ENCODE measurements around the gene TRIOBP.

The TRIOBP gene

GRCh38 chr22:37768273-37768672, 71.4 kb downstream of the TRIOBP start:
- H3K36me3 ChIP-seq (ENCODE audit: insufficient read depth, low read length): no peaks in the 10 kb centered on the region
- H3K27ac ChIP-seq (ENCODE audit: low read depth, low read length): no peak overlapping the region
- no peak overlapping the region for H2AFZ ChIP-seq (ENCODE audit: low read length, unreplicated experiment)
- H3K4me3 ChIP-seq (ENCODE audit: low read depth, low read length): no peak overlapping the region
- H3K4me1 ChIP-seq (ENCODE audit: control insufficient read depth, insufficient read depth, low read length, unreplicated experiment): no peaks in the 10 kb centered on the region
- H3K27me3 ChIP-seq (ENCODE audit: insufficient read depth, low read length): no peaks in the 10 kb centered on the region
- no peaks in the 10 kb centered on the region for H3K79me2 ChIP-seq (ENCODE audit: control insufficient read depth, insufficient read depth, low read length, unreplicated experiment)

GRCh38 chr22:37769056-37769455, 72.2 kb downstream of the TRIOBP start:
- Histone ChIP-seq H3K27me3 (ENCODE audit: insufficient read depth, low read length) (no peaks in the 10 kb centered on the region), H3K79me2 (ENCODE audit: control insufficient read depth, insufficient read depth, low read length, unreplicated experiment) (no peaks in the 10 kb centered on the region), H2AFZ (ENCODE audit: low read length, unreplicated experiment) (no peak overlapping the region), H3K36me3 (ENCODE audit: insufficient read depth, low read length) (no peaks in the 10 kb centered on the region), H3K4me3 (ENCODE audit: low read depth, low read length) (no peak overlapping the region), H3K27ac (ENCODE audit: low read depth, low read length) (no peak overlapping the region), H3K4me1 (ENCODE audit: control insufficient read depth, insufficient read depth, low read length, unreplicated experiment) (no peaks in the 10 kb centered on the region)

GRCh38 chr22:37771081-37771480, 74.2 kb downstream of the TRIOBP start:
- Histone ChIP-seq H3K27ac (ENCODE audit: low read depth, low read length) (no peak overlapping the region), H3K36me3 (ENCODE audit: insufficient read depth, low read length) (no peaks in the 10 kb centered on the region), H2AFZ (ENCODE audit: low read length, unreplicated experiment) (no peak overlapping the region), H3K27me3 (ENCODE audit: insufficient read depth, low read length) (no peaks in the 10 kb centered on the region), H3K4me1 (ENCODE audit: control insufficient read depth, insufficient read depth, low read length, unreplicated experiment) (peaks cover 7% of the 10 kb centered on the region), H3K4me3 (ENCODE audit: low read depth, low read length) (no peak overlapping the region), H3K79me2 (ENCODE audit: control insufficient read depth, insufficient read depth, low read length, unreplicated experiment) (no peaks in the 10 kb centered on the region)

- Histone ChIP-seq H3K27me3 (ENCODE audit: insufficient read depth, low read length) (no peaks in the 10 kb centered on the region), H3K79me2 (ENCODE audit: control insufficient read depth, insufficient read depth, low read length, unreplicated experiment) (no peaks in the 10 kb centered on the region), H2AFZ (ENCODE audit: low read length, unreplicated experiment) (no peak overlapping the region), H3K27ac (ENCODE audit: low read depth, low read length) (no peak overlapping the region), H3K4me3 (ENCODE audit: low read depth, low read length) (no peak overlapping the region), H3K36me3 (ENCODE audit: insufficient read depth, low read length) (no peaks in the 10 kb centered on the region), H3K4me1 (ENCODE audit: control insufficient read depth, insufficient read depth, low read length, unreplicated experiment) (peaks cover 15% of the 10 kb centered on the region)
Observed at GRCh38 chr22:37771702-37772427, 75.0 kb downstream of the TRIOBP start.

DNA sequence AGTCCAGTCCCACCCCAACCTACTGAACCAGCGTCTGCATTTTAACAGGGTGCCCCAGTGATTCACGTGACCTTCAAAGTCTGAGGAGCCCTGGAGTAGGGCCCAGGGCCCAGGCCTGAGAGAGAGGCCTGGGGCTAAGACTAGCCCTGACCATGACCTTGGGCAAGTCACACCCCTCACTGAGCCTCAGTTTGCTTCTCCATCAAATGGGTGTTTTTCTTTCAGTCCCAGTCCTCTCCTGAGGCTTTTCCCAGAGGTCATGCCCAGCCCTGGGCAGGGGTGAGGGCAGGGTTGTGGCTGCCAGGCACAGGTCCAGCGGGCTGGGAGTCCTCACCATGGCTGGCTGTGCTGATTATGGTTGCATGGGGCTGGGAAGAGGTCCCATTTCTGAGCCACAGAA, 77.9 kb downstream of the TRIOBP start:
- no peaks in the 10 kb centered on the region for H3K36me3 ChIP-seq (ENCODE audit: insufficient read depth, low read length)
- H3K27me3 ChIP-seq (ENCODE audit: insufficient read depth, low read length): no peaks in the 10 kb centered on the region
- no peak overlapping the region for H2AFZ ChIP-seq (ENCODE audit: low read length, unreplicated experiment)
- H3K27ac ChIP-seq (ENCODE audit: low read depth, low read length): peak overlapping the region; percentile 96; the same call in 1 of the 2 replicates
- no peaks in the 10 kb centered on the region for H3K79me2 ChIP-seq (ENCODE audit: control insufficient read depth, insufficient read depth, low read length, unreplicated experiment)
- no peak overlapping the region for H3K4me3 ChIP-seq (ENCODE audit: low read depth, low read length)
- peaks cover 22% of the 10 kb centered on the region for H3K4me1 ChIP-seq (ENCODE audit: control insufficient read depth, insufficient read depth, low read length, unreplicated experiment)

- Histone ChIP-seq H3K4me1 (ENCODE audit: control insufficient read depth, insufficient read depth, low read length, unreplicated experiment) (peaks cover 22% of the 10 kb centered on the region), H3K79me2 (ENCODE audit: control insufficient read depth, insufficient read depth, low read length, unreplicated experiment) (no peaks in the 10 kb centered on the region), H3K27me3 (ENCODE audit: insufficient read depth, low read length) (no peaks in the 10 kb centered on the region), H2AFZ (ENCODE audit: low read length, unreplicated experiment) (no peak overlapping the region), H3K36me3 (ENCODE audit: insufficient read depth, low read length) (no peaks in the 10 kb centered on the region), H3K27ac (ENCODE audit: low read depth, low read length) (peak overlapping the region; percentile 96), H3K4me3 (ENCODE audit: low read depth, low read length) (no peak overlapping the region)
Observed at GRCh38 chr22:37775785-37776638, 79.2 kb downstream of the TRIOBP start.

- Histone ChIP-seq H3K4me1 (ENCODE audit: control insufficient read depth, insufficient read depth, low read length, unreplicated experiment) (peaks cover 22% of the 10 kb centered on the region), H3K4me3 (ENCODE audit: low read depth, low read length) (no peak overlapping the region), H3K36me3 (ENCODE audit: insufficient read depth, low read length) (no peaks in the 10 kb centered on the region), H3K27ac (ENCODE audit: low read depth, low read length) (peak overlapping the region; percentile 96), H2AFZ (ENCODE audit: low read length, unreplicated experiment) (no peak overlapping the region), H3K79me2 (ENCODE audit: control insufficient read depth, insufficient read depth, low read length, unreplicated experiment) (no peaks in the 10 kb centered on the region), H3K27me3 (ENCODE audit: insufficient read depth, low read length) (no peaks in the 10 kb centered on the region)
Observed at GRCh38 chr22:37776639-37777005, 79.8 kb downstream of the TRIOBP start.

DNA sequence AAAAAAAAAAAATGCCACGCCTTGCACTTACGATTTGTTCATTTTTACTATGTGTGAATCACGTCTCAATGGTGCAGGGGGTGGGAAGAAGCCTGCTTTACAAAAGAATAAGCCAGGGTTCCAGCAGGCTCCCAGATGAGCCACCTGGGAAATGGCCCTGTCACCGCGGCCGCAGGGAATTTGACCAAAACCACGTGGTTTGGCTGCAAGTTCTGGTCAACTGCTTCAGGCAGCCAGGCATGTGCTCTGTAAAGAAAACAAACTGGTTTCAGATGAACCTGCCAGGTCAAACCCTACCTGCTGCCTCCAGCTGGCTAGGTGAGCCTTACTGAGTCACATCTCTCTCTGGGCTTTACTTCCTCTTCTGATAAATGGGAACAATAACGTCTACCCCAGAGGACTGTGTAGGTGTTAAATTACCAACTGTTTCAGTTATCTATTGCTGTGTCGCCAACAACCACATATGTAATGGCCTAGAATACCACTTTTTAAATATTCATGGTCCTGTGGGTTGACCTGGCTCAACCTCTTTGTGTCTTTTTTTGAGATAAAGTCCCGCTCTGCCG, 80.4 kb downstream of the TRIOBP start:
- no peaks in the 10 kb centered on the region for H3K36me3 ChIP-seq (ENCODE audit: insufficient read depth, low read length)
- no peaks in the 10 kb centered on the region for H3K27me3 ChIP-seq (ENCODE audit: insufficient read depth, low read length)
- H3K79me2 ChIP-seq (ENCODE audit: control insufficient read depth, insufficient read depth, low read length, unreplicated experiment): no peaks in the 10 kb centered on the region
- H2AFZ ChIP-seq (ENCODE audit: low read length, unreplicated experiment): no peak overlapping the region
- peaks cover 27% of the 10 kb centered on the region for H3K4me1 ChIP-seq (ENCODE audit: control insufficient read depth, insufficient read depth, low read length, unreplicated experiment)
- peak overlapping the region; percentile 96 for H3K27ac ChIP-seq (ENCODE audit: low read depth, low read length)
- no peak overlapping the region for H3K4me3 ChIP-seq (ENCODE audit: low read depth, low read length)

DNA sequence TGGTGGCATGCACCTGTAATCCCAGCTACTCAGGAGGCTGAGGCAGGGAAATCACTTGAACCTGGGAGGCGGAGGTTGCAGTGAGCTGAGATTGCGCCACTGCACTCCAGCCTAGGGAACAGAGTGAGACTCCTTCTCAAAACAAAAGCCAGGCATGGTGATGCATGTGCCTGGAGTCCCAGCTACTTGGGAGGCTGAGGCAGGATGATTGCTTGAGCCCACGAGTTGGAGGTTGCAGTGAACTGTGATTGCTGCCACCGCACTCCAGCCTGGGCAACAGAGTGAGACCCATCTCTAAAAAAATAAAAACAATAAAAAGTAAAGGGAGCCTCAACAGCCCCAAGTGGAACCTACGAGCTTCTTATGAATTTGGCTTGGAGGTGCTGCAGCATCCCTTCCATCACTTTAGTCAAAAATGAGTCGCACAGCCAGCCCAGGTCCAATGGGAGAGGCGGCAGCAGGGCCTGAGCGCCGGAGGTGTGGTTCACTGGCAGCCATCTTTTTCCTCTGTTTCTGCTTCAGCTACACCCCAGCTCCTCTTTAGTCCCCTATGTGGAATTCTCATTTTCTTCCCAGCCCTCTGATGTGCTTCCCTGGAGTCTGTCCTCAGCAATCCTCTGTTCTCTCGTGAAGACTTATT, 81.6 kb downstream of the TRIOBP start:
- Histone ChIP-seq H3K36me3 (ENCODE audit: insufficient read depth, low read length) (no peaks in the 10 kb centered on the region), H3K79me2 (ENCODE audit: control insufficient read depth, insufficient read depth, low read length, unreplicated experiment) (no peaks in the 10 kb centered on the region), H2AFZ (ENCODE audit: low read length, unreplicated experiment) (no peak overlapping the region), H3K27me3 (ENCODE audit: insufficient read depth, low read length) (no peaks in the 10 kb centered on the region), H3K4me3 (ENCODE audit: low read depth, low read length) (no peak overlapping the region), H3K27ac (ENCODE audit: low read depth, low read length) (no peak overlapping the region), H3K4me1 (ENCODE audit: control insufficient read depth, insufficient read depth, low read length, unreplicated experiment) (peaks cover 31% of the 10 kb centered on the region)

GRCh38 chr22:37781434-37782059, 84.7 kb downstream of the TRIOBP start:
- Histone ChIP-seq H3K79me2 (ENCODE audit: control insufficient read depth, insufficient read depth, low read length, unreplicated experiment) (no peaks in the 10 kb centered on the region), H3K27me3 (ENCODE audit: insufficient read depth, low read length) (no peaks in the 10 kb centered on the region), H3K36me3 (ENCODE audit: insufficient read depth, low read length) (no peaks in the 10 kb centered on the region), H3K4me1 (ENCODE audit: control insufficient read depth, insufficient read depth, low read length, unreplicated experiment) (peaks cover 19% of the 10 kb centered on the region), H3K4me3 (ENCODE audit: low read depth, low read length) (no peak overlapping the region), H2AFZ (ENCODE audit: low read length, unreplicated experiment) (no peak overlapping the region), H3K27ac (ENCODE audit: low read depth, low read length) (no peak overlapping the region)

All from ACC112 (cell line).